Measurements from ENCODE around the gene SLC36A1.
"Not testable (repeated sequence)": the region's sequence is repeated elsewhere in the genome, so short reads cannot be mapped to it uniquely, and the experiment has no call there.

The SLC36A1 gene

GRCh38 chr5:151447174-151448037 lies at the start of gene SLC36A1:
Gene SLC36A1, plus strand, starts transcription at chr5:151447603. Its CDS starts 11,190 bp downstream, at chr5:151458793.
- peak; percentile 97 for DNase-seq (ENCODE audit: low spot score)

- no peak for DNase-seq (ENCODE audit: low spot score)
These were observed 41.9 kb upstream of the SLC36A1 start for GRCh38 chr5:151405334-151406160.

- DNase-seq (ENCODE audit: low spot score), result no peak
These were observed 41.0 kb upstream of the SLC36A1 start for GRCh38 chr5:151406322-151406947.

DNA sequence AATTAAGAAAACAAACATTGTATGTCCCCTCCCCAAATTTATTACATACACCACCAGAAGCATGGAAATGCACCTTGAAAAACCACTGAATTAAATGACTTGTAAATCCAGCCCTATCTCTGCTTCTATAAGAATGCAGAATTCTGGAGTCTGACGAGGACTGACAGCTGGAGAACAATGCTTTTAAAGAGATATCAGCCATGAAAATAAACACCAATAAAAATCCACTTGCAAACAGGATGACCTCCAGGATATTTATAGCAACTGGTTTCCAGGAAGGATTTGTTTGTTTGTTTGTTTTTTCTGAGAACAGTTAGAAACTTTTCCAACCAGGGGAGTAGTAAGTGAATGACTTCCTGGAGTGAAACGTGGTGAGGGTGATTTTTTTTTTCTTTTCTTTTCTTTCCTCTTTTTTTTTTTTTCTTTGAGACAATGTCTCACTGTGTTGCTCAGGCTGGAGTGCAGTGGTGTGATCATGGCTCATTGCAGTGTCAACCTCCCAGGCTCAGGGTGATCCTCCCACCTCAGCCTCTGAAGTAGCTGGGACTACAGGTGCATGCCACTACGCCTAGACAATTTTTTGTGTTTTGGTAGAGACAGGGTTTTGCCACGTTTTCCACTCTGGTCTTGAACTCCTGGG lies 38.7 kb upstream of the SLC36A1 start:
- no peak for DNase-seq (ENCODE audit: low spot score)

DNA sequence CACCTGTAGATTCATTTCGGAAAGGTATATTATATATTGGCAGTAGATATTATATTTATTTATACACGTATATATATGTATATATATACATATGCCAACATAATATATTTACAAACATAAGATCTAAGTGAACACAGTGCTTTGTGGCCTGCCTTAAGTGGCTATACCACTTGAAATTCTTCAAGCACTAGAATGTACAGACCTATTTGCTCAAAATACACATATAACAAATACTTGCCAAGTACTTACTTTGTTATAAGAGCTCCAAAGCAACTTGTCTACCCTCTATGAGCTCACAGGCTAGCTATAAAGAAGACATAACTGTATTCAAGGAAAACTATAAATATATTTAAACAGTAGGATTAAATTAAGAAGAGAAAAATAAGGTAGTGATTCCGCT lies 33.6 kb upstream of the SLC36A1 start:
- DNase-seq (ENCODE audit: low spot score), result no peak

DNA sequence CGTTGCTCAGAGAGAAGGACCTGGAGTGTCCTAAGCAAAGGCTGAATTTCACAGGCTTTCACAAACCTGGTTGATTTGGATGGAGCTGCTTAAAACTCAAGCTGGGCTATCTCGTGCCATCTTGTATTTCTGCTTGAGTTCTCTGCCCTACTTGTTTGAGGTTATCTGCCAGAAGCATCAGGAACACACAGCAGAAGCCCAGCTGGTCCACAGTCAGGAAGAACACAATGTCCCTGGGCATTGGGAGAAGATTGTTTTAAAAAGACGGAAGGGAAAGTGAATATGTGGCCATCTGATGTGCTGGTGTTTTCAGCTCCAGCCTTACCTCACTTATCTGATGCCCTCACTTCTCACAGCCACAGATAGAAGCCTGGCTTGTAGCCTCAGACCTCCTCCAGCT lies 32.9 kb upstream of the SLC36A1 start:
- no peak for DNase-seq (ENCODE audit: low spot score)

- no peak for DNase-seq (ENCODE audit: low spot score)
These were observed 29.7 kb upstream of the SLC36A1 start for GRCh38 chr5:151417712-151418111.

- DNase-seq (ENCODE audit: low spot score), result no peak
These were observed 27.3 kb upstream of the SLC36A1 start for GRCh38 chr5:151420127-151420526.

DNA sequence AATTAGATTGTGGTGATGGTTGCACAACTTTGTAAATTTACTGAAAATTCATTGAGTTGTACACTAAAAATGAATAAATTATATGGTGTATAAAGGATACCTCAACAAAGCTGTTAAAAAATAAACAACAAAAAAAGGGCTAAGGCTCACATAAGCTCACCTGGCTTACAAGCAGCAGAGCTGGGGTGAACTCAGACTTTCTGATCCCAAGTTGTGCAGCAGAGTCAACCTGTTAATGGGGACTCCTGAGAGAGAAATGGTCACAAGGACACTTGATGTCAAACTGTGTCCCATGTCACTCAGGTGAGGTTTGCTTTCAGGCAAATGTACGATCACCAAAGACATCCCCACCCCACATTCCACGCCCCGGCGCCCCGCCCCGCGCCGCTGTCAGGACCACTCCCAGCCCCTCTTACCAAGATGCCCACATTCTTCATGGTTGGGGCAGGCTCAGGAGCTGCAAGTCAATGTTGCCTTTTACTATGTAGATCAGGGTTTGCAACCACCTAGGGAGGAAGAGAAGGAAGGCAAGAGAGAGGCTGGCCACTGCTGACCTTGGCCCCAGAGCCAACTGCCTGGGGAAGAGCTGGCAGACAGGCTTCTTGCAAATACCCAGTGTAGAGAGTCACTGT lies 22.4 kb upstream of the SLC36A1 start:
- DNase-seq (ENCODE audit: low spot score), result no peak

DNA sequence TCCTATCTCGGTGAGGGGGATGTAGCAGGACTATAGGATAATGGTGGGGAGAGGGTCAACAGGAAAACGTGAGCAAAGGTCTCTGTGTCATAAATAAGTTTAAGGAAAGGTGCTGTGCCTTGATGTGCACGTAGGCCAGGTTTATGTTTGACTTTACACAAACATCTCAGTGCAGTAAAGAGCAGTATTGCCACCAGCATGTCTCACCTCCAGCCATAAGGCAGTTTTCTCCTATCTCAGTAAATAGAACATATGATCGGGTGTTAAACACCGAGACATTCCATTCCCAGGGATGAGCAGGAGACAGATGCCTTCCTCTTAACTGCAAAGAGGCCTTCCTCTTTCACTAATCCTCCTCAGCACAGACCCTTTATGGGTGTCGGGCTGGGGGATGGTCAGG lies 21.1 kb upstream of the SLC36A1 start:
- DNase-seq (ENCODE audit: low spot score), result not testable (repeated sequence)

- DNase-seq (ENCODE audit: low spot score), result no peak
These were observed 20.1 kb upstream of the SLC36A1 start for GRCh38 chr5:151427258-151427657.

- no peak for DNase-seq (ENCODE audit: low spot score)
These were observed 16.7 kb upstream of the SLC36A1 start for GRCh38 chr5:151430731-151431130.

GRCh38 chr5:151431666-151432065 lies 15.7 kb upstream of the SLC36A1 start:
- DNase-seq (ENCODE audit: low spot score), result no peak

- no peak for DNase-seq (ENCODE audit: low spot score)
These were observed 15.2 kb upstream of the SLC36A1 start for GRCh38 chr5:151432210-151432609.

DNA sequence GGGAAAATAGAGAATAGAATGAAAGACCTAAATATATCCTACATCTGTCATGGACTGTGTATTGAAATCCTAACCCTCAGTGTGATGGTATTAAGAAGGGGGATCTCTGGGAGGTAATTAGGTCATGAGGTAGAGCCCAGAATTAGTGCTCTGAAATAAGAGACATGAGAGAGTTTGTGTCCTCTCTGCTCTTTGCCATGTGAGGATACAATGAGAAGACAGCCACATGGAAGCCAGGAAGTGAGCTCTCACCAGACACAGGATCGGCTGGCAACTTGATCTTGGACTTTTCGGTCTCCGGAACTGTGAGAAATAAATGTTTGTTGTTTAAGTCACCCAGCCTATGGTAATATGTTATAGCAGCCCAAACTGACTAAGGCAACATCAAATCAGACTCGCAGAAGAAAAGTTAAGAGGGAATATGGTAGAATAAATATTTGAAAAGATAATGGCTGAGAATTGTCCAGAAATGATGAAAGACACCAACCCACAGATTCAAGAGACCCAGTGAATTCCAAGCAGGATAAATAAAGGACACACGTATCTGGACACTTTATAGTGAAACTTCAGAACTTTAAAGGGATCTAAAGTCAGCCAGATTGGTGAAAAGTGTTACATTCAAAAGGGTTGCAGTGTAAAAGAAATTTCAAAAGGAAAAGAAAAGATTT lies 12.7 kb upstream of the SLC36A1 start:
- no peak for DNase-seq (ENCODE audit: low spot score)

- no peak for DNase-seq (ENCODE audit: low spot score)
These were observed 909 bp downstream of the SLC36A1 start for GRCh38 chr5:151448038-151448985.

DNA sequence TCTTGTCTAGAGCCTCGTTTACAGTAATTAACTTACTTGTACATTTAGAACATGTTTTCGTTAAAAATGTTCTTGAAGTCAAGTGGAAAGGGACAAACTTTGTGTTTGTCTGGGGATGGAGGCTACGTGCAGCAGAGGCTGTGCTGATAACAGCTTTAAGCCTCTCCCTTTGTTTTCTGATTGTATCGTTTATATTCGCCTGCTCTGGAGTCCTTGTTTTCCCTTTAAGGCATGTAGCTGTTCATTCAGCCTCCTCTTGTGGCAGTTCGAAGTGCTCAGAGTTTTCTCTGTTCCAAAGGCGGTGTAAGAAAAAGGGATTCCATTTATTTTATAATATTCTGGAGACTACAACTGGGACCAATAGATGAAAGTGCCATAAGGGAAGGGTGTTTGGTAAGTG lies 1.9 kb downstream of the SLC36A1 start:
- DNase-seq (ENCODE audit: low spot score), result no peak

- no peak for DNase-seq (ENCODE audit: low spot score)
These were observed 2.4 kb downstream of the SLC36A1 start for GRCh38 chr5:151449839-151450238.

GRCh38 chr5:151450605-151451004 lies 3.2 kb downstream of the SLC36A1 start:
- no peak for DNase-seq (ENCODE audit: low spot score)

Data from left forelimb (tissue), 1 donor.